PC-9 (cell line): Measurements from ENCODE around the gene KIAA0513. TPM values are rescaled to one million over a fixed set of nuclear protein-coding genes. Genes with fewer than 3 reads are reported as not detected.

Experiments used
- BruUV-seq: library from RNA; stranded (reverse); fragments of 400-500 nt; replicated peaks from 2 replicates; lab custom pipeline; 2021; lab: Mats Ljungman, UMichigan
- CTCF ChIA-PET: fragments of 300-600 bp; sonication (Branson Sonifier 250); formaldehyde crosslinking; loops from one replicate; lab custom pipeline; 2022; ENCODE audit warnings: antibody characterized with exemption; lab: Charles Lee
- POLR2A ChIA-PET: fragments of 300-600 bp; sonication (Branson Sonifier 250); formaldehyde crosslinking; loops from one replicate; lab custom pipeline; 2022; ENCODE audit warnings: antibody characterized with exemption; ENCODE audit not compliant: unreplicated experiment; lab: Charles Lee
- DNase-seq, 2 experiments: peaks; one replicate each; pipeline versions ENCODE4 v3.0.0 to v3.0.0-alpha.2; 2015 to 2022; ENCODE audit warnings: mixed read lengths in 1 of 2
- H2AFZ ChIP-seq: fragments of 200-600 bp; sonication (generic); 2 replicates; pipeline ENCODE4 v1.8.1; 2017; ENCODE audit warnings: antibody characterized with exemption
- H3F3A ChIP-seq: fragments of 200-600 bp; sonication (generic); 2 replicates; pipeline ENCODE4 v1.8.1; 2017; ENCODE audit warnings: antibody characterized with exemption, mild to moderate bottlenecking, low read depth; ENCODE audit not compliant: insufficient read depth
- H3K27ac ChIP-seq: fragments of 200-600 bp; sonication (generic); 2 replicates; pipeline ENCODE4 v1.6.1; 2016; ENCODE audit warnings: mixed run types
- H3K27me3 ChIP-seq: fragments of 200-600 bp; sonication (generic); 2 replicates; pipeline ENCODE4 v1.6.1; 2016; ENCODE audit warnings: low read depth, mixed run types; ENCODE audit not compliant: insufficient read depth
- H3K36me3 ChIP-seq: fragments of 200-600 bp; sonication (generic); 2 replicates; pipeline ENCODE4 v1.6.1; 2016; ENCODE audit warnings: low read depth, mixed run types
- H3K4me1 ChIP-seq: fragments of 200-600 bp; sonication (generic); replicated peaks from 2 replicates; pipeline ENCODE4 v1.6.1; 2016; ENCODE audit warnings: mixed run types; ENCODE audit not compliant: insufficient read depth
- H3K4me2 ChIP-seq: fragments of 200-600 bp; sonication (generic); 2 replicates; pipeline ENCODE4 v1.6.1; 2017; ENCODE audit warnings: mixed run types
- H3K4me3 ChIP-seq: fragments of 200-600 bp; sonication (generic); 2 replicates; pipeline ENCODE4 v1.6.1; 2016; ENCODE audit warnings: mixed run types
- H3K79me2 ChIP-seq: fragments of 200-600 bp; sonication (generic); 2 replicates; pipeline ENCODE4 v1.6.1; 2017; ENCODE audit warnings: low read depth, mixed run types
- H3K9me2 ChIP-seq: fragments of 200-600 bp; sonication (generic); 2 replicates; pipeline ENCODE4 v1.8.1; 2017; ENCODE audit warnings: mild to moderate bottlenecking; ENCODE audit not compliant: insufficient read depth
- H3K9me3 ChIP-seq: fragments of 200-600 bp; sonication (generic); 2 replicates; pipeline ENCODE4 v1.8.1; 2016; ENCODE audit warnings: low read depth; ENCODE audit not compliant: insufficient read depth
- H4K20me1 ChIP-seq: fragments of 200-600 bp; sonication (generic); 2 replicates; pipeline ENCODE4 v1.8.1; 2017; ENCODE audit not compliant: insufficient read depth
- EZH2 ChIP-seq: fragments of 200-600 bp; sonication (generic); IDR thresholded peaks from 2 replicates; pipeline ENCODE4 v1.8.0; 2017; ENCODE audit warnings: antibody characterized with exemption, low read depth
- intact Hi-C: fragments of 100-400 bp; cut with micrococcal nuclease; formaldehyde crosslinking; loops from one replicate; pipeline ENCODE4 v1.10.0; 2022; ENCODE audit not compliant: unreplicated experiment
- total RNA-seq: library from RNA; stranded (reverse); gene quantifications from 2 replicates; pipeline ENCODE4 v1.2.3, GENCODE V29; 2021
- TF ChIP-seq, protein P1 (sequence below): fragments of 200-600 bp; sonication (generic); conservative IDR thresholded peaks from 2 replicates; pipeline ENCODE4 v1.6.1; 2017; ENCODE audit warnings: mixed run types, antibody characterized with exemption, mild to moderate bottlenecking, moderate library complexity

Gene KIAA0513
- total RNA-seq, 1 experiment from 2014 or later, result 4.3 TPM

DNA sequence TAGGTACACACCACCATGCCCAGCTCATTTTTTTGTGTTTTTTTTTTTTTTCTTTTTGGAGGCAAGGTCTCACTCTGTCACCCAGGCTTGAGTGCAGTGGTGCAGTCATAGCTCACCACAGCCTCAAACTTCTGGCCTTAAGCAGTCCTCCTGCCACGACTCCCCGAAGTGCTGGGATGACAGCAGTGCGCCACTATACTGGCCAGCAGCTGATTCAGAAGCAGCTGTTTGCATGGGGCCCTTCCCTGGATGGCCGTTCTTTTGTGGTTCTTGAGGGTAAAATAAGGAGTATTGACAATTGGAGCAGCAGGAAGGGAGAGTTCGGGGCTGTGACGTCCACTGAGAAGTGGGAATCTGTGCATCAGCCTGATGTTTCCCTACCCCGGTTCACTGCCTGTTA, 41.6 kb downstream of the KIAA0513 start:
- Histone ChIP-seq H3K4me3 (no peak overlapping the region), H3K27me3 (no peaks in the 10 kb centered on the region), H4K20me1 (no peaks in the 10 kb centered on the region), H3K79me2 (no peaks in the 10 kb centered on the region), H2AFZ (no peak overlapping the region), H3K9me2 (no peaks in the 10 kb centered on the region), H3K27ac (no peak overlapping the region), H3K36me3 (no peaks in the 10 kb centered on the region), H3K9me3 (no peaks in the 10 kb centered on the region), H3K4me2 (no peak overlapping the region), H3K4me1 (no peaks in the 10 kb centered on the region), H3F3A (no peaks in the 10 kb centered on the region)
- no TSS peak for BruUV-seq
- POLR2A ChIA-PET, result no interaction called here
- TF ChIP-seq, protein P1, sequence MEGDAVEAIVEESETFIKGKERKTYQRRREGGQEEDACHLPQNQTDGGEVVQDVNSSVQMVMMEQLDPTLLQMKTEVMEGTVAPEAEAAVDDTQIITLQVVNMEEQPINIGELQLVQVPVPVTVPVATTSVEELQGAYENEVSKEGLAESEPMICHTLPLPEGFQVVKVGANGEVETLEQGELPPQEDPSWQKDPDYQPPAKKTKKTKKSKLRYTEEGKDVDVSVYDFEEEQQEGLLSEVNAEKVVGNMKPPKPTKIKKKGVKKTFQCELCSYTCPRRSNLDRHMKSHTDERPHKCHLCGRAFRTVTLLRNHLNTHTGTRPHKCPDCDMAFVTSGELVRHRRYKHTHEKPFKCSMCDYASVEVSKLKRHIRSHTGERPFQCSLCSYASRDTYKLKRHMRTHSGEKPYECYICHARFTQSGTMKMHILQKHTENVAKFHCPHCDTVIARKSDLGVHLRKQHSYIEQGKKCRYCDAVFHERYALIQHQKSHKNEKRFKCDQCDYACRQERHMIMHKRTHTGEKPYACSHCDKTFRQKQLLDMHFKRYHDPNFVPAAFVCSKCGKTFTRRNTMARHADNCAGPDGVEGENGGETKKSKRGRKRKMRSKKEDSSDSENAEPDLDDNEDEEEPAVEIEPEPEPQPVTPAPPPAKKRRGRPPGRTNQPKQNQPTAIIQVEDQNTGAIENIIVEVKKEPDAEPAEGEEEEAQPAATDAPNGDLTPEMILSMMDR, result no peak
- no peak for TF ChIP-seq EZH2
- intact Hi-C loops, result no loop called here
- CTCF ChIA-PET, result interaction anchor here (0.8 kb wide), 1 partner anchor 11 kb away, joined by 4 read pairs; no protein-coding TSS in a partner anchor
- no peak for DNase-seq

DNA sequence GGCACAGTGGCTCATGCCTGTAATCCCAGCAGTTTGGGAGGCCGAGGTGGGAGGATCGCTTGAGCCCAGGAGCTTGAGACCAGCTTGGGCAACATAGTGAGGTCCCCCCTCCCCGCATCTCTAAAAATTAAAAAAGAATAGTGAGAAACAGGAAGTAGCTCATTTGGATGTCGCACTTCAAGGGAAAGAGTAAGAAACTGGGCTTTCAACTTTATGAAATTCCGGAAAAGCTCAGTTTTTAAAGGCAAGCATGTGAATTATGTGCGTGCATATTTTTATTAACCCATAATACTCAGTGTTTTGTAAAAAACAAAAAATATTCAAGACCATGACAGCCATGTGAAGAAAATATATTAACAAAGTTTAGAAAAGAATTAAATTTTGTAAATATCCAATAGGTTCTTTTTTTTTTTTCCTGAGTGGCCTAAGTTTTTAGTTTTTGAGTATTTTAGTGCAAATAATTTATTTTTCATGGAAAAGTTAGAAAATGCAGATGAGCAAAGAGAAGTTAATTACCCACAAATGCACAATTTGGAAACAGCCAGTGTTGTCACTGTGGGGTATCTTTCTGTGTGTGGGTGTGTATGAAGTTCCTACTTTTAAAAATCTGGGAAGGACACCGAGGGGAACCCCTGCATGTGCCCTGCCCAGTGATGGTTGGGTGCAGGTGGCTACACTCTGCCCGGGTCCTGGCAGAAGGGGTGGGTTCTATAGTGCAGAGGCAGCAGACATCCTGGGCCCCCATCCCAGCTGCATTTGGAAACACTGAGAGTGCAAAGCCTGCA, 44.7 kb downstream of the KIAA0513 start:
- Histone ChIP-seq H4K20me1 (no peaks in the 10 kb centered on the region), H3F3A (no peaks in the 10 kb centered on the region), H3K4me2 (no peak overlapping the region), H3K36me3 (no peaks in the 10 kb centered on the region), H3K4me3 (no peak overlapping the region), H3K27me3 (no peaks in the 10 kb centered on the region), H3K79me2 (no peaks in the 10 kb centered on the region), H3K9me3 (no peaks in the 10 kb centered on the region), H3K27ac (no peak overlapping the region), H2AFZ (no peak overlapping the region), H3K4me1 (no peaks in the 10 kb centered on the region), H3K9me2 (no peaks in the 10 kb centered on the region)
- ChIA-PET POLR2A (interaction anchor here (0.6 kb wide), 1 partner anchor 77 kb away, joined by 3 read pairs; no protein-coding TSS in a partner anchor), CTCF (interaction anchor here (0.5 kb wide), 1 partner anchor 50 kb away, joined by 9 read pairs; no protein-coding TSS in a partner anchor)
- no TSS peak for BruUV-seq
- DNase-seq, result no peak
- TF ChIP-seq EZH2, result no peak
- intact Hi-C loops, result no loop called here

DNA sequence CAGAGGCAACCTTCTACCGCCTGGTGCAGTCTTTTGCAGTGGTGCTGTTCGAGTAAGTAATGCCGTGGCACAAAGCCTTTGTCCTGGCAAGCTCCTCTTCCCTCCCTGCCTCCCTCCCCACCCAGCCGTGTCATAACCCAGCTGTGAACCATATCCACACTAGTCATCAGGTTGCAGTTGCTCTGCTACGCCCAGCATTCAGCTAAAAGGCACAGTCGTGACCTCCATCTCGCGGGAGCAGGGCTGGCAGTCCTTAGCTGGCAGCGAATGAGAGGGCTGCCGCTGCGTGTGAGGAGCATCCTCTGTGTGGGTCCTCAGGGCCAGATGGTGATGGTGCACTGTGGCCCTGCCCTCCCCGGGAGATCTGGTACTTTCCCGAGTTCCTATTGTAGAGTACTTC, 45.4 kb downstream of the KIAA0513 start:
- Histone ChIP-seq H3K4me3 (no peak overlapping the region), H3F3A (no peaks in the 10 kb centered on the region), H3K9me2 (no peaks in the 10 kb centered on the region), H3K27ac (no peak overlapping the region), H3K36me3 (no peaks in the 10 kb centered on the region), H4K20me1 (no peaks in the 10 kb centered on the region), H3K9me3 (no peaks in the 10 kb centered on the region), H3K4me2 (no peak overlapping the region), H2AFZ (no peak overlapping the region), H3K4me1 (no peaks in the 10 kb centered on the region), H3K79me2 (no peaks in the 10 kb centered on the region), H3K27me3 (no peaks in the 10 kb centered on the region)
- POLR2A ChIA-PET, result interaction anchor here (0.6 kb wide), 1 partner anchor 78 kb away, joined by 3 read pairs; no protein-coding TSS in a partner anchor
- no TSS peak for BruUV-seq
- CTCF ChIA-PET, result no interaction called here
- DNase-seq, result no peak
- intact Hi-C loops, result no loop called here
- TF ChIP-seq, protein P1, result no peak
- no peak for TF ChIP-seq EZH2
